KMS-11 (cell line): Measurements from ENCODE around the gene DPM3.

Source experiments
- H2AFZ ChIP-seq: fragments of 200-600 bp; sonication (generic); 2 replicates; pipeline ENCODE4 v1.6.1; 2016; ENCODE audit warnings: antibody characterized with exemption, mixed run types, low read depth
- H3K27ac ChIP-seq: fragments of 200-600 bp; sonication (generic); 2 replicates; pipeline ENCODE4 v1.6.1; 2016; ENCODE audit warnings: mild to moderate bottlenecking, mixed run types
- H3K27me3 ChIP-seq: fragments of 200-600 bp; sonication (generic); 2 replicates; pipeline ENCODE4 v1.6.1; 2017; ENCODE audit warnings: mild to moderate bottlenecking, low read depth, mixed run types, moderate library complexity; ENCODE audit not compliant: insufficient read depth
- H3K36me3 ChIP-seq: fragments of 200-600 bp; sonication (generic); 2 replicates; pipeline ENCODE4 v1.6.1; 2017; ENCODE audit warnings: mild to moderate bottlenecking, mixed run types; ENCODE audit not compliant: insufficient read depth
- H3K4me1 ChIP-seq: fragments of 200-600 bp; sonication (generic); 2 replicates; pipeline ENCODE4 v1.6.1; 2016; ENCODE audit warnings: mild to moderate bottlenecking, low read depth, mixed run types; ENCODE audit not compliant: poor library complexity, severe bottlenecking
- H3K4me2 ChIP-seq: fragments of 200-600 bp; sonication (generic); 2 replicates; pipeline ENCODE4 v1.7.0; 2016; ENCODE audit warnings: mild to moderate bottlenecking, mixed run types
- H3K4me3 ChIP-seq: fragments of 200-600 bp; sonication (generic); IDR thresholded peaks from 2 replicates; pipeline ENCODE4 v1.6.1; 2017; ENCODE audit warnings: low read depth, low read length, mixed read lengths; ENCODE audit not compliant: insufficient read depth
- H3K79me2 ChIP-seq: fragments of 200-600 bp; sonication (generic); 2 replicates; pipeline ENCODE4 v1.6.1; 2016; ENCODE audit warnings: low read depth, mixed run types; ENCODE audit not compliant: insufficient read depth
- H3K9ac ChIP-seq: fragments of 200-600 bp; sonication (generic); 2 replicates; pipeline ENCODE4 v1.6.1; 2016; ENCODE audit warnings: mild to moderate bottlenecking, mixed run types
- H4K20me1 ChIP-seq: fragments of 200-600 bp; sonication (generic); 2 replicates; pipeline ENCODE4 v1.6.1; 2016; ENCODE audit warnings: mild to moderate bottlenecking, mixed run types; ENCODE audit not compliant: insufficient read depth
- CTCF ChIP-seq: fragments of 200-600 bp; sonication (generic); conservative IDR thresholded peaks from 2 replicates; pipeline ENCODE4 v1.6.1; 2017; ENCODE audit warnings: low read depth, mild to moderate bottlenecking, antibody characterized with exemption, low read length, moderate library complexity, mixed read lengths

The DPM3 gene

GRCh38 chr1:155131285-155131684 lies 9.0 kb downstream of the DPM3 start:
- TF ChIP-seq CTCF = no peak
- no peak overlapping the region for H3K4me2 ChIP-seq
- H3K27me3 ChIP-seq = peaks cover 35% of the 10 kb centered on the region
- H3K79me2 ChIP-seq = no peaks in the 10 kb centered on the region
- H3K4me1 ChIP-seq = peaks cover 36% of the 10 kb centered on the region
- no peak overlapping the region for H2AFZ ChIP-seq
- no peaks in the 10 kb centered on the region for H4K20me1 ChIP-seq
- H3K9ac ChIP-seq = no peak overlapping the region
- no peak overlapping the region for H3K4me3 ChIP-seq
- no peaks in the 10 kb centered on the region for H3K36me3 ChIP-seq
- H3K27ac ChIP-seq = no peak overlapping the region

GRCh38 chr1:155130272-155131006 lies 9.9 kb downstream of the DPM3 start:
- no peak for TF ChIP-seq CTCF
- Histone ChIP-seq H3K4me2 (no peak overlapping the region), H3K27ac (no peak overlapping the region), H3K27me3 (peaks cover 43% of the 10 kb centered on the region), H3K36me3 (no peaks in the 10 kb centered on the region), H3K79me2 (no peaks in the 10 kb centered on the region), H3K9ac (no peak overlapping the region), H3K4me3 (no peak overlapping the region), H3K4me1 (peaks cover 36% of the 10 kb centered on the region), H4K20me1 (no peaks in the 10 kb centered on the region), H2AFZ (no peak overlapping the region)

- H3K9ac ChIP-seq = no peak overlapping the region
- H3K27me3 ChIP-seq = peaks cover 58% of the 10 kb centered on the region
- H3K36me3 ChIP-seq = no peaks in the 10 kb centered on the region
- H3K4me2 ChIP-seq = peak overlapping the region; percentile 89; the same call in 1 of the 2 replicates
- H3K4me1 ChIP-seq = peaks cover 26% of the 10 kb centered on the region
- H2AFZ ChIP-seq = no peak overlapping the region
- H3K27ac ChIP-seq = no peak overlapping the region
- no peaks in the 10 kb centered on the region for H4K20me1 ChIP-seq
- H3K79me2 ChIP-seq = no peaks in the 10 kb centered on the region
- H3K4me3 ChIP-seq = no peak overlapping the region
- TF ChIP-seq CTCF = no peak
Measured at GRCh38 chr1:155128755-155129473, 11.4 kb downstream of the DPM3 start.

GRCh38 chr1:155127967-155128754 lies 12.2 kb downstream of the DPM3 start:
- Histone ChIP-seq H4K20me1 (no peaks in the 10 kb centered on the region), H3K27ac (no peak overlapping the region), H3K79me2 (no peaks in the 10 kb centered on the region), H3K4me2 (peak overlapping the region; percentile 89), H3K4me3 (no peak overlapping the region), H3K9ac (no peak overlapping the region), H3K27me3 (peaks cover 66% of the 10 kb centered on the region), H2AFZ (peak overlapping the region; percentile 72), H3K36me3 (no peaks in the 10 kb centered on the region), H3K4me1 (peaks cover 26% of the 10 kb centered on the region)
- no peak for TF ChIP-seq CTCF
